ENCODE measurements around the gene PTPRG. TPM values are rescaled to one million over a fixed set of nuclear protein-coding genes. Genes with fewer than 3 reads are reported as not detected.
A peak's percentile ranks its signal among the peaks of the same experiment; 100 is the strongest.

PTPRG gene
- total RNA-seq, 1 donor, result 148 TPM

DNA sequence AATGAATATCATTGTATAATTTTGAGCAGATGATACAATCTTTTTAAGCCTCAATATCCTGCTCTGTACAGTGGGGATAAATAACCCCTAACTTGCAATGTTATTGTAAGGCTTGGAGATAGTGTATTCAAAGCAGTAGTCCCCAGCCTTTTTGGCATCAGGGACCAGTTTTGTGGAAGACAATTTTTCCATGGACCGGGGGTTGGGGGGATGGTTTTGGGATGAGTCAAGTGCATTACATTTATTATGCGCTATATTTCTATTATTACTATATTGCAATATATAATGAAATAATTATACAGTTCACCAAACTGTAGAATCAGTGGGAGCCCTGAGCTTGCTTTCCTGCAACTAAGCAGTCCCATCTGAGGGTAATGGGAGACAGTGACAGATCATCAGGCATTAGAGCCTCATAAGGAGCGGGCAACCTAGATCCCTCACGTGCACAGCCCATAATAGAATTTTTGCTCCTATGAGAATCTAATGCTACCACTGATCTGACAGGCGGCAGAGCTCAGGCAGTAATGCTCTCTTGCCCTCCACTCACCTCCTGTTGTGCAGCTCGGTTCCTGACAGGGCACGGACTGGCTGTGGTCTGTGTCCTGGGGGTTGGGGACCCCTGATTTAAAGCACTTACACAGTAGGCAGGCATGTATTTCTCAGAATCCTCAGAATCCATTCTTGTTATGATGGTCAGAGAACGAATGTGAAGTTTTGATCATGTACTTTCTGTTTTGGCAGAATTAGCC, 102.2 kb downstream of the PTPRG start:
- no peak overlapping the region for H2AFZ ChIP-seq (ENCODE audit: low read length)
- peaks cover 35% of the 10 kb centered on the region for H3K79me2 ChIP-seq (ENCODE audit: insufficient read depth, low read length)
- H3K4me3 ChIP-seq (ENCODE audit: insufficient read depth, low read length), result peak overlapping the region; percentile 2
- H3K9me3 ChIP-seq (ENCODE audit: low read depth, low read length), result no peaks in the 10 kb centered on the region
- H3K4me1 ChIP-seq (ENCODE audit: insufficient read depth, low read length), result peaks cover 22% of the 10 kb centered on the region
- peak overlapping the region; percentile 81 for H3K4me2 ChIP-seq (ENCODE audit: insufficient read depth, low read length)
- DNase-seq (ENCODE audit: insufficient read length, low spot score, missing footprints), result no peak
- TF ChIP-seq, protein P1, sequence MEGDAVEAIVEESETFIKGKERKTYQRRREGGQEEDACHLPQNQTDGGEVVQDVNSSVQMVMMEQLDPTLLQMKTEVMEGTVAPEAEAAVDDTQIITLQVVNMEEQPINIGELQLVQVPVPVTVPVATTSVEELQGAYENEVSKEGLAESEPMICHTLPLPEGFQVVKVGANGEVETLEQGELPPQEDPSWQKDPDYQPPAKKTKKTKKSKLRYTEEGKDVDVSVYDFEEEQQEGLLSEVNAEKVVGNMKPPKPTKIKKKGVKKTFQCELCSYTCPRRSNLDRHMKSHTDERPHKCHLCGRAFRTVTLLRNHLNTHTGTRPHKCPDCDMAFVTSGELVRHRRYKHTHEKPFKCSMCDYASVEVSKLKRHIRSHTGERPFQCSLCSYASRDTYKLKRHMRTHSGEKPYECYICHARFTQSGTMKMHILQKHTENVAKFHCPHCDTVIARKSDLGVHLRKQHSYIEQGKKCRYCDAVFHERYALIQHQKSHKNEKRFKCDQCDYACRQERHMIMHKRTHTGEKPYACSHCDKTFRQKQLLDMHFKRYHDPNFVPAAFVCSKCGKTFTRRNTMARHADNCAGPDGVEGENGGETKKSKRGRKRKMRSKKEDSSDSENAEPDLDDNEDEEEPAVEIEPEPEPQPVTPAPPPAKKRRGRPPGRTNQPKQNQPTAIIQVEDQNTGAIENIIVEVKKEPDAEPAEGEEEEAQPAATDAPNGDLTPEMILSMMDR (IDR thresholded peaks at IDR 0.05; ENCODE audit: extremely low read depth, low read depth, low read length), result no peak
- H3K36me3 ChIP-seq (ENCODE audit: insufficient read depth, low read length), result no peaks in the 10 kb centered on the region
- peaks cover 15% of the 10 kb centered on the region for H4K20me1 ChIP-seq (ENCODE audit: insufficient read depth, low read length)
- H3K27ac ChIP-seq (ENCODE audit: low read depth, low read length), result peak overlapping the region; percentile 52
- H3K27me3 ChIP-seq (ENCODE audit: insufficient read depth, low read length), result no peaks in the 10 kb centered on the region

DNA sequence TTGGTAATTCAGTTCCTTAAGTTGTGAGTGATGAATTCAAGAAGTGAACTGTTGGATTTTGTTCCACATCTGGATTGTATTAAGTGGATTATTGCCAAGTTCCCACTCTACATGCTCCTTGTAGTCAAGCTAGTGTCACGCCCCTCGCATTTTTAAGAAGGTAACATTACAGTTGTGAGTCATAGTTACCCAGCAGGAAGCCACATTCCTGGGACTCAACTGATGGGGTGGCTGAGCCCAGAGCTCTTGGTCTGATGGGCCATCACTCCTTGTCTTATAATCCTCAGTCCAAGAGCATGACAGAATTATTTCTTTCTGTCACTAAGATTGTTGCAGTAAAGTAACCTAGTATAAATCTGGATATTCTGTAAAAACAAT, 102.7 kb downstream of the PTPRG start:
- no peak overlapping the region for H2AFZ ChIP-seq (ENCODE audit: low read length)

DNA sequence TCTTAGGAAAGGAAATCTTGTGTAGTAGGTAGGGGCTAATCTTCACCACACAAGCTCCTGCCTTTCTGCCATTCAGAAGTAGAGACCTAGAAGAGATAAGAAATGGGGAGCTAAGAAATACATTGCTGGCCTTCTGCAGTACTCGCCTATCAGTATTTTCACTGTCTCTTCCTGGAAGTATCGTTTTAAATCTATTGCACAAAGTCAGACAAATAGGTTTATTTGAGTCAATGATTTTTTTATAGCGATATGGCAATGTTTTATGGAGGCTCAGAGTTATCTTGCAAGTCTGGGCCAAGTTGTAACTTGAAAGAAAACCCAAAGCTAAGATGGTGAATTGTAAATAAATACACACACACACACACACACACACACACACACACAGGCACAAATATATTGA, 103.8 kb downstream of the PTPRG start:
- no peak overlapping the region for H3K4me2 ChIP-seq (ENCODE audit: insufficient read depth, low read length)
- peaks cover 40% of the 10 kb centered on the region for H3K79me2 ChIP-seq (ENCODE audit: insufficient read depth, low read length)
- H3K36me3 ChIP-seq (ENCODE audit: insufficient read depth, low read length), result no peaks in the 10 kb centered on the region
- DNase-seq (ENCODE audit: insufficient read length, low spot score, missing footprints), result no peak
- H3K4me1 ChIP-seq (ENCODE audit: insufficient read depth, low read length), result peaks cover 22% of the 10 kb centered on the region
- TF ChIP-seq, protein P1 (IDR thresholded peaks at IDR 0.05; ENCODE audit: extremely low read depth, low read depth, low read length), result no peak
- H3K4me3 ChIP-seq (ENCODE audit: insufficient read depth, low read length), result no peak overlapping the region
- H3K9me3 ChIP-seq (ENCODE audit: low read depth, low read length), result no peaks in the 10 kb centered on the region
- peaks cover 15% of the 10 kb centered on the region for H4K20me1 ChIP-seq (ENCODE audit: insufficient read depth, low read length)
- no peak overlapping the region for H3K27ac ChIP-seq (ENCODE audit: low read depth, low read length)
- no peaks in the 10 kb centered on the region for H3K27me3 ChIP-seq (ENCODE audit: insufficient read depth, low read length)
- H2AFZ ChIP-seq (ENCODE audit: low read length), result no peak overlapping the region

More for the DNA sequence above, 102.7 kb downstream of the PTPRG start:
- H3K27me3 ChIP-seq (ENCODE audit: insufficient read depth, low read length), result no peaks in the 10 kb centered on the region
- peak overlapping the region; percentile 52 for H3K27ac ChIP-seq (ENCODE audit: low read depth, low read length)
- peaks cover 34% of the 10 kb centered on the region for H3K79me2 ChIP-seq (ENCODE audit: insufficient read depth, low read length)
- peaks cover 13% of the 10 kb centered on the region for H4K20me1 ChIP-seq (ENCODE audit: insufficient read depth, low read length)
- no peaks in the 10 kb centered on the region for H3K9me3 ChIP-seq (ENCODE audit: low read depth, low read length)
- H3K4me2 ChIP-seq (ENCODE audit: insufficient read depth, low read length), result peak overlapping the region; percentile 81
- no peaks in the 10 kb centered on the region for H3K36me3 ChIP-seq (ENCODE audit: insufficient read depth, low read length)
- peaks cover 22% of the 10 kb centered on the region for H3K4me1 ChIP-seq (ENCODE audit: insufficient read depth, low read length)
- peak overlapping the region; percentile 2 for H3K4me3 ChIP-seq (ENCODE audit: insufficient read depth, low read length)
- TF ChIP-seq, protein P1 (IDR thresholded peaks at IDR 0.05; ENCODE audit: extremely low read depth, low read depth, low read length), result no peak
- peak; percentile 92 for DNase-seq (ENCODE audit: insufficient read length, low spot score, missing footprints)

DNA sequence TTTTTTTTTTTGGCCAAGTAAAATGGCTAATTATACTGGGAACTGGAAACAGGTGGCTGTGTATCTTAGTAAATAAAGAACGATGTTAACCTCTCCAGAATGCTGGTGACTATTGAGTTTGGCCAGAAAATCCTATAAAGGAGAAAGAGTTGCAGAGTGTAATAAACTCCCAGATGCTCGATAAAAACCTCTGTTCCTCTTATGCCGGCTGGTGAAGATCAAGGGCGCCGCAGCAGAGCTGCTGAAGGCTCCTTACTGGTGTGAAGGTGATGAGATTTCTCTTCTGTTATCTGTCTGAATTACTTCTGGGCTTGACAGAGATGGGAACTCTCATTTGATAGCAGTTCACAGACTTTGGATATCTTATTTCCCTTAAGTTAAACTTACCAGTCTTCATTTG, 104.6 kb downstream of the PTPRG start:
- peaks cover 22% of the 10 kb centered on the region for H3K4me1 ChIP-seq (ENCODE audit: insufficient read depth, low read length)
- H3K27me3 ChIP-seq (ENCODE audit: insufficient read depth, low read length), result no peaks in the 10 kb centered on the region
- no peak overlapping the region for H3K4me2 ChIP-seq (ENCODE audit: insufficient read depth, low read length)
- H3K4me3 ChIP-seq (ENCODE audit: insufficient read depth, low read length), result no peak overlapping the region
- H3K9me3 ChIP-seq (ENCODE audit: low read depth, low read length), result no peaks in the 10 kb centered on the region
- TF ChIP-seq, protein P1 (IDR thresholded peaks at IDR 0.05; ENCODE audit: extremely low read depth, low read depth, low read length), result no peak
- no peaks in the 10 kb centered on the region for H3K36me3 ChIP-seq (ENCODE audit: insufficient read depth, low read length)
- no peak overlapping the region for H3K27ac ChIP-seq (ENCODE audit: low read depth, low read length)
- peaks cover 43% of the 10 kb centered on the region for H3K79me2 ChIP-seq (ENCODE audit: insufficient read depth, low read length)
- no peak for DNase-seq (ENCODE audit: insufficient read length, low spot score, missing footprints)
- H4K20me1 ChIP-seq (ENCODE audit: insufficient read depth, low read length), result peaks cover 15% of the 10 kb centered on the region
- no peak overlapping the region for H2AFZ ChIP-seq (ENCODE audit: low read length)

Measured in osteoblast (primary cell).